ENCODE data around the gene C20orf204.

The C20orf204 gene

DNA sequence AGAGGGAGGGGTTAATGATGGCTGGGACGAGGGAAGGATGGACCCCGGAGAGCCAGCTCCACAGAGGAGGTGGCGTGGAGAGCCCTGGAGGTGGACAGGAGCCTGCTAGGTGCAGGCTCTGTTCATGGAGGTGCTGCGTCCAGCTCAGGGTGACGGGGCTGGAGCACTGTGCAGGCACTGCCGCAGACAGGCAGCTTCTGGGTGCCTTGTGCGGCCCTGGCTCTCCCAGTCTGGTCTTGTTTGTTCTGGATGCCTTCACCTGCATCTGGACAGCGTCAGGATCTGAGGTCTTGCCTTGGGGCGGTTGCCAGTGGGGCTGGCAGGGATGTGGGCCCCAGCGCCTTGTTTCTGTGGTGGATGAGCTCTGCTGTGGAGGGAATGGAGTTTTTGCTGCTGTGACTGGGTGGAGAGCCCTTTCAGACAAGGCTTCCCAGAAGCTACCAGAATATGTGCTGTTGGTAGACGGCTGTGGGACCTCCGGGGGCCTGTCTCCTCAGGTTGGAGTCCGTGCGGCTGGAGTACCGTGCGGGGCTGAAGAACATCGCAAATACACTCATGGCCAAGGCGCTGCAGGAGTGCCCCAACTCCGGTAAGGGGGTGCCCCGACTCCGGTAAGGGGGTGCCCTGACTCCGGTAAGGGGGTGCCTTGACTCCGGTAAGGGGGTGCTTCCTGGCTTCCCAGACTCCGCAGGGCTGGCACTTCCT, 7.8 kb upstream of the C20orf204 start:
- DNase-seq (ENCODE audit: low read depth) = no peak

DNA sequence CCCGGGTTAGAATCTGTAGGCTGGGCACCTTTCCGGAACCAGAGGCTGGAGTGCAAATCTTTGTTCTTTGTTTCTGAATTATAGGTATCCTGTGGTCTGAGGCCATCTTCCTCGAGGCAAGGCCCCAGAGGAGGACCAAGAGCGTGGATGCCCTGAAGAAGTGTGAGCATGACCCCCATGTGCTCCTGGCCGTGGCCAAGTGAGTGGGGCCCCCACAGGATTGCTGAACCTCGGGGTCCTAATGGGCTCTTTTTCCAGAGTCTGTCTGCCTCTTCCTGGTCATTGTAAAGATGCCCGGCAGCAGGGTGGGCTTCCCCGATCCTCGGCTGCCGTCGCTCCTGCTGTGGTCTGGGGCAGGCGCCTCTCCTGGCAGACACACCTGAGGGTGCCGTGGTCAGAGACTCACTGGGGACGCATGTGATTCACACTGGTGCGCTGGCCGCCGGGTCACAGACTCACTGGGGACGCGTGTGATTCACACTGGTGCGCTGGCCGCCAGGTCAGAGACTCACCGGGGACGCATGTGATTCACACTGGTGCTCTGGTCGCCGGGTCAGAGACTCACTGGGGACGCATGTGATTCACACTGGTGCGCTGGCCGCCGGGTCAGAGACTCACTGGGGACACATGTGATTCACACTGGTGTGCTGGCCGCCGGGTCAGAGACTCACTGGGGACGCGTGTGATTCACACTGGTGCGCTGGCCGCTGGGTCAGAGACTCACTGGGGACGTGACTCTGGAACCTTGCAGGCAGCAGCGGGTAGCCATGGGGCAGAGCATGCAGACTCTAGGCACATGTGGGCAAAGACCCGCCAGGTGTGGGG, 6.5 kb upstream of the C20orf204 start:
- no peak for DNase-seq (ENCODE audit: low read depth)

DNA sequence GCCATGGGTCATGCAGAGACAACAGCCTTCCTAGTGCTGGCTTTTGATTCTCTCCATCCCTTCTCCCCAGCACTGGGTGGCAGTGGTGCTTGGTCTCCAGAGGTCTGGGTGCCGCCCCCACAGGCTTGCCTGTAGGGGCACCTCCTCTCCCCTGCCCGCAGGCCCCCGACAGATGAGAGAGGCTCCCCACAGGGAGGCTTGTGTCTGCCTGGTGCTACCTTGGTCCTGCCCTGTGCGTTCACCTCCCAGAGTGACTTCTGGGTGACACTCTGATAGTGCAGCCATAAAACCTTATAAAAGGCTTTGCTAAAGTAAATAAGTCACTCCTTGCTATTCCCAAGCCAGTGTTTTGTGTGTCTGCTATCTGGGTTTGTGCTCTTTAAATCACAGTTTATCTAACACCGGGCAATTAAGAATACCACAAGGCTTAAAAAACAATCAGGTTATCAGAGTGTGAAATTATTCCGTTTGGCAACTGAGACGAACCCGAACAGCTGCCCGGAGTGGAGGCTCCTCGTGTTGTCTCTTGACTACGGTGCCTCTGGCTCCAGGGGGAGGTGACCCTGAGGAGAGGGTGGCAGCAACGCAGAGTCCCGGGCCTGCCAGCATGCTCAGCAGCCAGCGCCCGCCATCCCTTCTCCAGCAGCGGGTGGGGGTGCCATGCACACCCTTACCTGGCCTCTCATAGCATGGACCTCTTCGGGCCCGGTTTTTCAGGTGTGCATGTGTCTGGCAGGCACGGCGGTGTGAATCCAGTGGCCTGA, 5.4 kb upstream of the C20orf204 start:
- no peak for DNase-seq (ENCODE audit: low read depth)

DNA sequence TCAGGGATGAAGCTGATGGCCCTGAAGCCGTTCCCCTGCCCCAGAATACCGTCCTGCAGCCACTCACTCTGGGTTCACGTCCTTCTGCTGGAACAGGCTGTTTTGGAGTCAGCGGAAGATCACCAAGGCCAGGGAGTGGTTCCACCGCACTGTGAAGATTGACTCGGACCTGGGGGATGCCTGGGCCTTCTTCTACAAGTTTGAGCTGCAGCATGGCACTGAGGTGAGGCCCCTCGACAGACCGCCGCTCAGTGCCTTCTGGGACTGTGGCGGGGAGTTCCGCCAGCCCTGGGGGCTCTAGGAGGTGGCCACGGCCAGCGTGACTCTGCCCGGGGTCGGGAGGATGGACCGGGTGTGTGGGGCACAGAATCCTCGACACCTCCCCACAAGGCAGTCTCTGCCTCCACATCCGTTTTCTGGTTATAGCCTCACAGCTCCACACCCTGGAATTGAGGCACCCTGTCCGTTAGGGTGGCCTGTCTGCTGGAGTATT, 4.1 kb upstream of the C20orf204 start:
- DNase-seq (ENCODE audit: low read depth) = no peak

DNA sequence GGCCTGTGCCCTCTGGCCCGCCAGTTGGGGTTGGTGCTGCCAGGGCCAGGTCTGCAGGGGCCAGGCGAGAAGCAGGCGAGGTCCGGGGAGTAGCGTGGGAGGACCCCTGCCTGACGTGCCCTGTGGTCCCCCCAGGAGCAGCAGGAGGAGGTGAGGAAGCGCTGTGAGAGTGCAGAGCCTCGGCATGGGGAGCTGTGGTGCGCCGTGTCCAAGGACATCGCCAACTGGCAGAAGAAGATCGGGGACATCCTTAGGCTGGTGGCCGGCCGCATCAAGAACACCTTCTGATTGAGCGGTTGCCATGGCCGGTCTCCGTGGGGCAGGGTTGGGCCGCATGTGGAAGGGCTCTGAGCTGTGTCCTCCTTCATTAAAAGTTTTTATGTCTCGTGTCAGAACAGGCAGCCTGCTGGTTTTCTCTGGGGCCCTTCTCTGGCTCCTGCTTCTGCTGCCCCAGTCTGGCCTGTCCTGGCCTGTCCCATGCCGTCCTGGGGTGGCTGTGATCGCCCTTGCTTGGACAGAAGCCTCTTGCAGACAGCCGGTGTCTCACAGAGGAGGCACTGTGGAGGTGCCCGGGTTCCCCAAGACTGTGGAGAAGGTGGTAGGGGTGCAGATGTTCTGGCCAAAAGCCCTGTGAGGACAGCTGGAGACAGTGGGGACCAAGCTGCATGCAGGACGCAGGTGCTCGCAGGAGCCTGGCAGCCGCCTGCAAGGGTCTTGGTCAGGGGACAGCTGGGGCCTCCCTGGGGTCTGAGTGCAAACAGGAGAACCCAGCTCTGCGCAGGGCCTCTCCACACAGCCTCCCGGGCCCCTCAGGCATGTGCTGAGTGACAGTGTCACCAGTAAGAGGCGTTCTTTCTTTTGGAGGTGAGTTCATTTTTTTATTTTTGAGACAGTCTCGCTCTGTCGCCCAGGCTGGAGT, 3.0 kb upstream of the C20orf204 start:
- DNase-seq (ENCODE audit: low read depth) = no peak

DNA sequence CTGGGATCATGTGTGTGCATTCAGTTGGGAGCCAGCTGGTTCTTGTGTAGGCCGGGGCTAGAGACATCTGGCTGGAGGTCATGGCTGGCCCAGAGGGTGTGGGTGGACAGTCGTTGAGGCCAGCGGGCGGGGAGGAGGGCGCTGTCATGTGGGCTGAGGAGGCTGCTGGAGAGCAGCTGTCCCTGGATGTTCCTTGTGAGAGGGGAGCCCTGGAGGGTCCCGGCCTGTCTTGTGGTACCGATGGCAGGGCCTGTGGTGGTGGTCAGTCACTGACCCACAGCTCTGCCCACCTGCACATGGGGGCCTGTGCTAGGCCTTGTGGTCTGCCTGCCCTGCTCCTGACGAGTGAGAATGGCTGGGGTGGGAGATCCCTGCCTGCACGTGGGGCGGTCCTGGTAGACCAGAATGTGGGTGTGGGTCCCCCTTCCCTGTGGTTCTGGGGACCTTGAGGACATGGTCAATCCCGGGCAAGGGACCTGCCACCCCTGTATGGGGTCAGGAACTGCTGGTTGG, 1.9 kb upstream of the C20orf204 start:
- DNase-seq (ENCODE audit: low read depth) = no peak

DNA sequence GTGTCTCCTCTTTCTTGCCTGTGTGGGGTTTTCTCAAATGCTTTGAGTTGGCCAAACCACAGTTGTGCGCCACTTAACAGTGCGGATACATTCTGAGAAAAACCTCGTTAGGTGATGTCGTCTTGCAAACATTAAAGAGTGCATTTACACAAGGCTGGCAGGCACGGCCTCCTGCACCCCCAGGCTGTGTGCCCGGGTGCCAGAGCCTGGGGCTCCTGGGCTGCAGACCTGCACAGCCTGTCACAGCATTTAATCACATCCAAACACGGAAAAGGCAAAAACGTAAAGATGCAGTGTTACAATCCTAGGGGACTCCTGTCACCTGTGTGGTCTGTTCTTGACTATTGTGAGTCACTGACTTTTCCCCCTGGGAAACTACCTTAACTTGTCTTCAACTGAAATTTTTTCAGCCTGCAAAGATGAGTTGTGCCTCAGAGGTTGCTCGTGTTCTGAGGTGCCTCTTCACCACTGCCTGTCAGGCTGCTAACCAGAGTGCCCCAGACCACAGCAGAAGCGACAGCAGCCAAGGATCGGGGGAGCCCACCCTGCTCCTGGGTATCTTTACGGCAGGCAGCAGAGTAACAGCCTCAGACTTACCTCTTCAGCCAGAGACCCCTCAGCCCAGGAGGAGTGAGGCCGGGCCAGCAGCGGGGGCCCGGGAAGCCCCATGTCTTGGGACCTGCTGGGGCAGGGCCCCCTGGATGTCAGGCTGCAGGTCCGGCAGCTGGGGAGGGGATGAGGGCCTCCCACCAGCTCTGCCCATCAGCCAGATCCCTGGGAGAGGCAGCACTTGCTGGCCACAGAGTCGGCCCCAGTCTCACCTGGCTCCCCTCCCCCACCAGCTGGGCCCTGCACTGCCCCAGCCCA, 683 bp upstream of the C20orf204 start:
- no peak for DNase-seq (ENCODE audit: low read depth)

DNA sequence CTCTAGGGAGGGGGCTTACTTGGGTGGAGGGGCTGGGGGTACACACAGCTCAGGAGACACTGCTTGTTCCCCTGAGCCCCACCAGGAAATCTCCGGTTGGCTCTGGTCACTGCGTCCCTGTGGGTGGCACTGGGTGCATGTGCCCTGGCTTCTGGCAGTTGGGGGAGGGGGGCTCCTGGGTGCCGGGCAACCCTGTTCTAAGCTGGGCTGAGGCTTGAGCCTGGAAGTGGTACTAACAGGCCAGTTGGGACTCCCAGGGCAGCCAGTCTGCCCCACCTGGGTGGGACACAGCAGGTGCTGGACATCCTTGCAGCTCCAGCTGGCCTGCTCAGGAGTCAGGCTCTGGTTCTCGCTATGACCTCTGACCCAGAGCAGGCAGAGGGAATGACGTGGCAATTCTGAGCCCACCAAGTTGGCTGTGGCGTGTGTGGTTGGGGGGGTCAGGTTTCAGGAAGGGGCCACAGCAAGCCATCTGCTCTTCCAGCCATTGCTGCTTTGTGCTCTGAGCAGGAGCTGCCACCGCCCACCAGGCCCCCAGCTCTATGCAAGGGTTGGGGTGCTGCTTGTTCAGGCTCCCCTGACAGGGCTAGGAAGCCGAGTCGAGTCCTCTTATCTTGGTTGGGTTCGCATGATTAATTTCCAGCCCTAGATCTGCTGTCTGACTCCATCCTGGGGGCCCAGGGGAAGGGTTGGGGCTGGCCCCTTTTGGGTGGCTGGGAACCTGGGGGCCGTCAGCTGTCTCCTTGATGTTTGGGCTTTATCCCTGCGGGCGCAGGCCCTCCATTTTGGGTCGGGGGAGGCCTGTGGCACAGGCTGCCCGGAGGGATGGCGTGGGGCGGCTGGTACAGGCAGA, 590 bp downstream of the C20orf204 start:
- no peak for DNase-seq (ENCODE audit: low read depth)

DNA sequence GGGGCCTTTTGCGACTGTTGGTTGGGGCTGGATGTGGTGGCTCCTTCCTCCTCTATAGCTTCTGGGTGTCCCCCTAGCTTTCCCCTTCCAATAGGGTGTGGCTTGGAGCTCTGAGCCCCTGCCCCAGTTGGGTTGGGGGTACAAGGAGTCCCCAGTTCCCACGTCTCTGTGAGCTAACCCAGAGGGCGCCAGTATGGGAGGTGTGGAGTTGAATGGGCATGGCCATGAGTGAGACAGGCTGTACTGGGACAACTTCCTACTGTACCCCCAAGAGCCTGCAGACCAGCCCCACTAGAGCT, 1.2 kb downstream of the C20orf204 start:
- DNase-seq (ENCODE audit: low read depth) = no peak

DNA sequence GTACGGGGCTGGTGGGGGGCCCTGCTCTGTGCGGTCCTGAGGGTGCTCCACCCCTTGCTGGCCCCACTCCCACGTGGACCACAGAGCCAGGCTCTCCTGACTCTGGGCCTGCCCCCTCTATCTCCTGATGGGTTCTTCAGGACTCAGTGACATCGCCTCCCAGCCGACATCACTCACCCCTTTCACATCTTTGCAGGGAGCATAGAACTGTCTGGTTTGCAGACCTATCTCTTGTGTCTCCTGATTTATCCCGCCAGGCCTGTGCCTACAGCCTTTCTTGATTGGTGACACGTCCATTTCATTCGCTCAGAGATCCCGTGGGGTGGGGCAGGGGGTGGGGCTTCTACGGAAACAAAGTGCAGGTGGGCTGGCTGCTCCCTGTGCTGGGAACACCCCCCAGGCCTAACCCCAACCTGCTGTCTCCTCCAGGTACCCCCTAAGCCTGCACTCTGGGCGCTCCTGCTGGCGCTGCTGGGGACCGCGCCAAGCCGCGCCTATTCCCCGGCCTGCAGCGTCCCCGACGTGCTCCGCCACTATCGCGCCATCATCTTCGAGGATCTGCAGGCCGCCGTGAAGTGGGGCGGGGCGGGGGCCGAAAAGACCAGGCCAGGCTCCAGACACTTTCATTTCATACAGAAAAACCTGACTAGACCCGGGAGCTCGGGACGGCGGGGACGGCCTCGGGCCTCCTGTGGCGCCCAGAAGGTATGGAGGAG, 1.7 kb downstream of the C20orf204 start:
- DNase-seq (ENCODE audit: low read depth) = no peak

DNA sequence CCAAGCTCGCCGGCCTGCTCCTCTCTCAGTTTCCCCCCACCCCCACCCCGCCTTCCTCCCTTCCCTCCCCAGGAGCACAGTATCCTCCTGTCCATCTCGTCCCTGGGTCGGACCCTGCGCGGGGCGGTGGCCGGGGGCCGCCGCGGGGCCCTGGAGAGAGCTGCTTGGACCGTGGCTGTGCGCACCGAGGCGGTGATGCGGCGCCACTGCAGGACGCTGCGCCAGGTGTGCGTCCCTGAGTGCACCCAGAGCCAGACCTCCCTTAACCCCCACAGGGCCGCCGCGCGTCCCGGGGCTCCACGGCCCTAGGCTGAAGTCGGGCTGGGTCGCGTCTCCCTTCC, 2.2 kb downstream of the C20orf204 start:
- no peak for DNase-seq (ENCODE audit: low read depth)

DNA sequence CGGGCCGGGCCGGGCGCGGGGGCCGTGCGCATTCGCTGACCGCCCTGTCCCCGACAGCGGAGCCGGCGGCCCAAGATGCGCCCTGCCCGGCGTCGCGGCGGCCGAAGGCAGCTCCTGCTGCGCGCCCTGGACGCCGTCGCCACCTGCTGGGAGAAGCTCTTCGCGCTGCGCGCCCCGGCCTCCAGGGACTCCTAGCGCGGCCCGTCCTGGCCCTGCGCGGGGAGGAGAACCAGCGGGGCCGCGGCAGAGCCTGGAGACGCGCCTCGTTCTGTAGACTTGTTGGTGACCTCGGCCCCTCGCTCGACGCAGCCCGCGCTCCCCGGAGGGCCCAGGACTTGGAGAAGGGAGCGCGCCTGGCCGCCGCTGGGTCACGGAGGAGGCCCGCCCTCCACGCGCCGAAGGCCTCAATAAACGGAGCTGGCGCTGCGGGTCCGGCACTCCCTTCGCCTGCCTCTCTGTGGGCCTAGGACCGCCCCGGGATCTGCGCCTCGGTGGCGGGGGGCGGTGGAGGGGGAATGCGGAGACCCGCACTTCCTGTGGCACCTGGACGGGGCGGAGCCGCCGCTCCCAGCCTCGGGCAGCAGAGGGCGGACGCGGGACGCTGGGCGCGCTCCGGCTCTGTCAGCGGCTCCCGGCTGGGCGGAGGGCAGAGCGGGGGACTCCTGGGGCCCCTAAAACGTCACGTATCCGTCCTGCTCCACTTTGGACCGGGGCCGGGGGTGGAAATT, 2.7 kb downstream of the C20orf204 start:
- DNase-seq (ENCODE audit: low read depth) = no peak

DNA sequence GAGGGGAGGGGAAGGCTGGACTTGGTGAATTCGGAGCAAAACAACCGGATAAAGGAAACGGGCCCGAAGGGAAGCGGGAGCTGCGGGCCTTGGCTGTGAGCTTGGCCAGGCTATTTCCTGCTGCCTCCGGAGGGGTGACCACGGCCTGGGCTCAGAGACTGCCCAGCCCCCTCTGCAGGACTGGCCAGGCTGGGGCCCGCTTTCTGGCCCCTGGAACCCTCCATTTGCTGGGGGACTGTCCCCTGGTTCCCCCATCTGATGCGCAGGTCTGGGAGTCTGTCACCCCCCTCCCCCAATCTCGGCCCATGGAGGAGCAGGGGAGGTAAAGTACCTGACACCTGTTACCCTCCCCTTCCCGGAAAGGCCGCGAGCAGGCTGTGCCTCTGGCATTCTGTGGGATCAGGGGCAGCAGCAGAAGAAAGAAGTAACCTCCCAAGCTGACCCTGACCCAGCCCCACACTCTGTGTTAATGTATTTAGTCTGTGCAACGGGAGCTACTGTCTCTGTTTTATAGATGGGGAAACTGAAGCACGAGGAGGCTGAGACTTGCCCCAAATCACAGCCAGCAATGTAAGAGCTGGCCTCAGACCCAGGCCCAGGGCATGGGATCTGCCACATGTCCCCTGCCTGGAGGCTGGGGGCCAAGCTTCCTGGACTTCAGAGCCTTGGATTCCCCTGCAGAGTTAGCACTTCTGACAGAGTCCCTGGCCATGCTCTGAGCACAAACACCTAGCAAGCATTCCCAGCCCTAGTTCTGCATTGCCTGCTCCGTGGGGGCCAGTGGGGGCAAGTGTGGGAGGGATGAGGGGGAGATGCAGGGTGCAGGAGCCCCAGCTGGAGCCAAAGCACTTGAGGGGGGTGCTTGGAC, 3.5 kb downstream of the C20orf204 start:
- no peak for DNase-seq (ENCODE audit: low read depth)

DNA sequence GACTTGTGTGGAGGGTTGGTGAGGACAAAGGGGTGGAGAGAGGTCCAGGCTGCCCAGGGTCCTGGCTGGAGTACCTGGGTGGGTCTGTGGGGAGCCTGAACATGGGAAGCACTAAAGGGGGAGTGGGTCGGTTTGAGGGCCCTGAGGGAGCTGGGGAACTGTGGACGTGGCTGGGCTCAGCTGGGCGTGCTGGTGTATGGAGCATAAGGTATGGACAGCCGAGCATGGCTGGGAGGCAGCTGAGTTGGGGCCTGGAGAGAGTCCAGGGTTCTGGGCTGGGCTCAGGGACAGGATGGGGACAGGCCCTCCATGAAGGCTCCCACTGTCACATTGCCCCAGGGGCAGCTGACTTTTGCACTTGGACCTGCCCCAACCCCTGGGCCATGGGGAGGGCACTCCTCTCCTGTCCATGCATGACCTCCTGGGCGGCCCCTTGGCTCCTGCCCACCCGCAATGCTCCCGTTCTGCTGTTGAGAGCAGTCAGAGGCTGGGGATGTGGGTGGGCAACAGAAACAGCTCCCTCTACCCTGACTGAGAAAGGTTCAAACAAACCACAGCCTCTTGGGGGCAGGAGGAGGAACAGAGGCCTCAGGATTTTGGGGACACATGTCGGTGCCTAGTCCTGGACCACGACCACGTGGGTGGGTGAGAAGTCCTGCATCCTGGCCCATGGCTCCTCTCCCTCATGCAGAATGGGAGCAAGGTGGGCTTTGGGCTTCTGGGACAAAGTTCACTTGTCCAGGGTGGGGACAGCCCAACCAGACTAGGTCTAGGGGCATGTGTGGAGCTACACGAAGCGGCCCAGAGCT, 4.5 kb downstream of the C20orf204 start:
- DNase-seq (ENCODE audit: low read depth) = no peak

DNA sequence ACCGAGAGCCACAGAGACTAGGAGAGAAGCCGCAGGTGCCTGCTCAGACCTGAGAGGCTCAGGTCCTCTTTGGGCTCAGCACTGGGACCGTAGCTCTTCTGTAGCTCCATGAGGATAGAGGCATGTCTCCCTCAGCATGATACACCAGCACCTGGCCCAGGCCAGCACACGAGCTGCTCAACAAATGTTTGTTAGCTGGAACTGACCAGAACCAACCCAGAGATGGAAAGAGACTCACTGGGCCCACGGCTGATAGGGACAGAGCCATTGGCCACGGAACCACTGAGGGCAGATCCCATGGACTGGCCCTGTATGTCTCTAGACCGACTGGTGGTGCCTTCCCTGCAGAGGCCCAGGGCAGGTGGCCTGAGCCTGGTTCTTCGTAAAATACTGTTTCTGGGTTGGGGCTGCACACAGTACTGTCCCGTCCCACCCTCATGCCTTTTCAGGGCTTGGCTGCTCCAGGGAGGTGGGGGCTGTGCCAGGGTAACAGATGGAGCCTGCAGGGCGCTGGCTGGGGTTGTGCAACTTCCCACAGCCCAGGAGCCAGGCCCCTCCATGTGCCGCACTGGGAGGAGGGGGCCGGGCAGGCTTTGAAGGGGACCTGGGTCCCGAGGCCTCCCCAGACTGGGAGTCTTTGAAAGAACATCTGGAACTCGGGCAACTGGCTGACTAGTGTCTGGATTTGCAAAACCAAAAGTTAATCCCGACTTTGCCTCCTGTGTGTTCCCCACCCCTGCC, 5.2 kb downstream of the C20orf204 start:
- DNase-seq (ENCODE audit: low read depth) = no peak

DNA sequence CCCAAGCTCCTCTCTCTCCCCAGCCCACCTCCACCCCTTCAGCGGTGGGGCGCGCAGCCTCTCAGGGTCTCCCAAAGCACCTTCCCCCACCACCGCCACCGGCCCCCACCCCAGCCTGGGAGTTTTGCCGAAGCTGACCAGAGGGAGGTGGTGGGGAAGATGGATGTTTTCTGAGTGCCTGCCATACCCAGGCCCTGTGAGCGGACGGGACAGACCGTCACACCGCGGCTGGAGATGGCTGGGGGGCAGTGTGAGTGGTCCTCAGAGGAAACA, 5.7 kb downstream of the C20orf204 start:
- no peak for DNase-seq (ENCODE audit: low read depth)

Data from stromal cell of bone marrow (primary cell).